BE2C (cell line): ENCODE measurements around the gene PCNX3.

Experiments used
- DNase-seq: peaks from one replicate; pipeline ENCODE4 v3.0.0-alpha.2; 2020
- H3K27me3 ChIP-seq: fragments of 250-450 bp; sonication (Bioruptor Pico); 2 replicates; pipeline ENCODE4 v1.5.1; 2020; ENCODE audit warnings: mild to moderate bottlenecking
- H3K36me3 ChIP-seq: fragments of 250-450 bp; sonication (Bioruptor Pico); 2 replicates; pipeline ENCODE4 v1.5.1; 2020; ENCODE audit warnings: mild to moderate bottlenecking
- H3K4me1 ChIP-seq: fragments of 250-450 bp; sonication (Bioruptor Pico); 2 replicates; pipeline ENCODE4 v1.5.1; 2020
- H3K4me3 ChIP-seq: 2 replicates; pipeline ENCODE4 v1.5.1; 2011; ENCODE audit warnings: low read depth, low read length
- H3K9me3 ChIP-seq: fragments of 250-450 bp; sonication (Bioruptor Pico); 2 replicates; pipeline ENCODE4 v1.5.1; 2020
- TF ChIP-seq, protein P1 (sequence below): IDR thresholded peaks from 2 replicates; pipeline ENCODE4 v1.5.1; 2012; ENCODE audit warnings: mild to moderate bottlenecking, low read depth, low read length

The PCNX3 gene

DNA sequence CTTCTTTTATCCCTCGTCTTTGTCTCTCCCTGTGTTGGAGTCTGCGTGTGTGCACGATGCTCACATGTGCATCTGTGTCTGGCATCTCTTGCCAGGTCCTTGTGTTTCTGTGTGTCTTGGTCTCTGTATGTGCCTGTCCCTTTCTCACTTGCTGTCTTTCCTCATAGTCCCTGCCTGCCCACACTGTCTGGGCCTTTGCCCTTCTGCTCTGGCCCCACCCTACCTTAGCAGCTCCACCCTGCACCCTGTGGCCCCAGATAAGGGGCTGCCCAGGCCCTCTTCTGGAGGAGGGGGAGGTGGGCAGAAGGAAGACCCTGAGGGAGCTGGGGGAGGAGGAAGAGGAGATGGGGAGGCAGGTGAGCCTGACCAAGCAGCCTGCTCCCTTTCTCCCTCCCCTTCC lies 36.9 kb upstream of the PCNX3 start:
- no peaks in the 10 kb centered on the region for H3K4me1 ChIP-seq
- DNase-seq, result no peak
- TF ChIP-seq, protein P1, sequence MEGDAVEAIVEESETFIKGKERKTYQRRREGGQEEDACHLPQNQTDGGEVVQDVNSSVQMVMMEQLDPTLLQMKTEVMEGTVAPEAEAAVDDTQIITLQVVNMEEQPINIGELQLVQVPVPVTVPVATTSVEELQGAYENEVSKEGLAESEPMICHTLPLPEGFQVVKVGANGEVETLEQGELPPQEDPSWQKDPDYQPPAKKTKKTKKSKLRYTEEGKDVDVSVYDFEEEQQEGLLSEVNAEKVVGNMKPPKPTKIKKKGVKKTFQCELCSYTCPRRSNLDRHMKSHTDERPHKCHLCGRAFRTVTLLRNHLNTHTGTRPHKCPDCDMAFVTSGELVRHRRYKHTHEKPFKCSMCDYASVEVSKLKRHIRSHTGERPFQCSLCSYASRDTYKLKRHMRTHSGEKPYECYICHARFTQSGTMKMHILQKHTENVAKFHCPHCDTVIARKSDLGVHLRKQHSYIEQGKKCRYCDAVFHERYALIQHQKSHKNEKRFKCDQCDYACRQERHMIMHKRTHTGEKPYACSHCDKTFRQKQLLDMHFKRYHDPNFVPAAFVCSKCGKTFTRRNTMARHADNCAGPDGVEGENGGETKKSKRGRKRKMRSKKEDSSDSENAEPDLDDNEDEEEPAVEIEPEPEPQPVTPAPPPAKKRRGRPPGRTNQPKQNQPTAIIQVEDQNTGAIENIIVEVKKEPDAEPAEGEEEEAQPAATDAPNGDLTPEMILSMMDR, result no peak
- H3K36me3 ChIP-seq, result peaks cover under 1% of the 10 kb centered on the region; the same call in 1 of the 2 replicates
- no peaks in the 10 kb centered on the region for H3K27me3 ChIP-seq
- H3K9me3 ChIP-seq, result no peaks in the 10 kb centered on the region
- no peak overlapping the region for H3K4me3 ChIP-seq

DNA sequence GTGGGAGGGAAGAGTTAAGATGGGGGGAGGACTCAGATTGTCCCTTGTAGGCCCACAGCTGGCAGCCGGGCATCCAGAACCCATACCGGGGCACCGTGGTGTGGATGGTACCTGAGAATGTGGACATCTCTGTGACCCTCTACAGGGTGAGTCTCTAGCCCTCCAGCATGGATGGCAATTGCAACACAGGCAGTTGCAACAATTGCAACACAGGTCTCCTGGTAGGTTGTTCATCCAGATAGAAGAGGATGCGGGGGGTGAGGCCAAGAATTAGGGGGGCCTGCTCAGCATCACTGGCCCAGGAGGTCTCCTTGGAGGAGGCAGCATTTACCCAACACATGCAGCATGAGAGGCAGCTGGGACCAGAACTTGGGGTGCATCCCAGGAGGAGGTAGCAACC lies 36.3 kb upstream of the PCNX3 start:
- no peaks in the 10 kb centered on the region for H3K4me1 ChIP-seq
- H3K27me3 ChIP-seq, result no peaks in the 10 kb centered on the region
- TF ChIP-seq, protein P1, result no peak
- DNase-seq, result no peak
- no peaks in the 10 kb centered on the region for H3K36me3 ChIP-seq
- H3K4me3 ChIP-seq, result no peak overlapping the region
- H3K9me3 ChIP-seq, result no peaks in the 10 kb centered on the region

DNA sequence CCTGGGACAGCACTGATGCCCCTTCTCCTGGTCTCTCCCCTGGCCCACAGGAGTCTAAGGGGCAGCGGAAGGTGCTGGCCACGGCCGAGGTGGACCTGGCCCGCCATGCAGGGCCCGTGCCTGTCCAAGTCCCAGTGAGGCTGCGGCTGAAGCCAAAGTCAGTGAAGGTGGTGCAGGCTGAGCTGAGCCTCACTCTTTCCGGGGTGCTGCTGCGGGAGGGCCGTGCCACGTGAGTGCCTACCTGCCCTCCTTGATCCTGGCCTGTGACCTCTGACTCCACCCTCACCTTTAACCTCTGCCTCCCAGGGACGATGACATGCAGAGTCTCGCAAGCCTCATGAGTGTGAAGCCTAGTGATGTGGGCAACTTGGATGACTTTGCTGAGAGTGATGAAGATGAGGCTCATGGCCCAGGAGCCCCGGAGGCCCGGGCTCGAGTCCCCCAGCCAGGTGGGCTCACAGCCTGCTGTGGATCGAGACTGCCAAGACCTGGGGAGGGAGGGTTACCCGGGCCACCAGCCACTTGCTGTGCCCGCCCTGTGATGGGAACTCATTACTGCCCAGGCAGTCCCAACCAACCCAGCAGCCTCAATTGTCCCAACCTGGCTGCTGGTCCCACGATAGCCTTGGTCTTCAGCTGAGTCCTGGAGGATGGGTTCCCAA lies 35.4 kb upstream of the PCNX3 start:
- H3K27me3 ChIP-seq, result no peaks in the 10 kb centered on the region
- DNase-seq, result no peak
- H3K36me3 ChIP-seq, result no peaks in the 10 kb centered on the region

GRCh38 chr11:65580756-65581155 lies 34.8 kb upstream of the PCNX3 start:
- Histone ChIP-seq H3K36me3 (no peaks in the 10 kb centered on the region), H3K4me3 (no peak overlapping the region), H3K9me3 (no peaks in the 10 kb centered on the region), H3K27me3 (no peaks in the 10 kb centered on the region), H3K4me1 (no peaks in the 10 kb centered on the region)
- TF ChIP-seq, protein P1, result no peak
- no peak for DNase-seq

More for the DNA sequence above, 35.4 kb upstream of the PCNX3 start:
- Histone ChIP-seq H3K4me3 (no peak overlapping the region), H3K4me1 (no peaks in the 10 kb centered on the region), H3K9me3 (no peaks in the 10 kb centered on the region)
- TF ChIP-seq, protein P1, result no peak

DNA sequence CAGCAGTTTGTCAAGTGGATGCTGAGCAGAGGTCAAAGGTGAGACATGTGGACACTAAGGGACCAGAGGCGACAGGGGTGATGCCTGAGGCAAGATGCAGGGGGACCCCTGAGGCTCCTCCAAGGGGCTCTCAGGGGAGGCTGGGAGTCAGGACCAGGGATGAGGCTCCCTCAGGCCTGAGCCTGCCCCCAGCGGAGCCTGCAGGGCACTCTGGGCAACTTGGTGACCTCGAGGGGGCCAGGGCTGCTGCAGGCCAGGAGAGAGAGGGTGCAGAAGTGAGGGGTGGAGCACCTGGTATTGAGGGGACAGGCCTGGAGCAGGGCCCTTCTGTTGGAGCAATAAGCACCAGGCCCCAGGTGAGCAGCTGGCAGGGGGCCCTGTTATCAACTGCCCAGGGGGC lies 33.6 kb upstream of the PCNX3 start:
- Histone ChIP-seq H3K9me3 (no peaks in the 10 kb centered on the region), H3K4me3 (no peak overlapping the region), H3K27me3 (no peaks in the 10 kb centered on the region), H3K36me3 (no peaks in the 10 kb centered on the region), H3K4me1 (no peaks in the 10 kb centered on the region)
- TF ChIP-seq, protein P1, result no peak
- no peak for DNase-seq

- TF ChIP-seq, protein P1, result no peak
- Histone ChIP-seq H3K4me3 (no peak overlapping the region), H3K4me1 (no peaks in the 10 kb centered on the region), H3K36me3 (no peaks in the 10 kb centered on the region), H3K27me3 (no peaks in the 10 kb centered on the region), H3K9me3 (no peaks in the 10 kb centered on the region)
- no peak for DNase-seq
These were observed 32.0 kb upstream of the PCNX3 start for GRCh38 chr11:65583589-65583988.
